Stimulated activated CD4-positive, alpha-beta T cell treated with anti-CD3 and anti-CD28 coated beads, TNF-alpha, amount 100 ng/mL, for 1 hour (primary cell): ENCODE results near the gene SLC6A17.

Experiments
- DNase-seq, 3 donors: peaks; one replicate each; pipeline ENCODE4 v3.0.0-alpha.2; 2020; ENCODE audit warnings: low read depth in 3 of 3, low spot score in 1 of 3

The SLC6A17 gene

DNA sequence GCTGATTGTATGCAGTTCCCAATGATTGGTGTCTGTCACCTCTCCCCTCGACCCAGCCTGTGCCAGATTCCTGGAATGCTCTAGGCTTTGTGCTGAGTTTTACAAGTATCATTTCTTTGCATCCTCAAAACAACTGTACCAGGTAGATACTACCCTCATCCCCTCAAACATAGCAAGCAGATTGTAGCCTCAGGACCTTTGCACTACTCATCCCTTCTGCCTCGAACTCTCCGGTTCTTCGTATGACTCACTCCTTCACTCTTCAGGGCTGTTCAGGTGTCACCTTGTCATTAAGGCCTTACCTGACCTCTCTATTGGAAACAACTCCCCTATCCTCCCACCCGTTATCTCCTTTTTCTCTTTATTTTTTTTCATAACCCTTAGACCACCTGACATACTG lies 67.8 kb downstream of the SLC6A17 start:
- DNase-seq, result no peak

DNA sequence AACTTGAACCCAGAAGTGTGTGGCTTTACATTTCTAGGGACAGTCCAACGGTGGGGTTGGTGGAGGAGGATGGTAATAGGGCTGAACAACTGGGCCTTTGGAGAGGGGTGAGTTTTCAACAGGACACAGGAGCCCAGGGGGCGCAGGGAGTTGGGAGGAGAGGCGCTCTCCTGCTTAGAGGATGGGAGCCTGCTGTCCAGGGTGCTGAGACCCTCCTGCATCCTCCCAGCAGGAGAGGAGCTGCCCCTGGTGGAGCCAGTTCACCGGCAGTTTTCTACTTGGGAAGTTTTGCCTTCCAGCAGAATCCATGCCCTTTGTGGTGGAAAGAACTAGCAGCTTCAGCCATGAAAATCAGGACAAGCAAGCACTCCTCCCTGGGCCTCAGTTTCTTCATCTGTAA lies 68.4 kb downstream of the SLC6A17 start:
- DNase-seq, result no peak

DNA sequence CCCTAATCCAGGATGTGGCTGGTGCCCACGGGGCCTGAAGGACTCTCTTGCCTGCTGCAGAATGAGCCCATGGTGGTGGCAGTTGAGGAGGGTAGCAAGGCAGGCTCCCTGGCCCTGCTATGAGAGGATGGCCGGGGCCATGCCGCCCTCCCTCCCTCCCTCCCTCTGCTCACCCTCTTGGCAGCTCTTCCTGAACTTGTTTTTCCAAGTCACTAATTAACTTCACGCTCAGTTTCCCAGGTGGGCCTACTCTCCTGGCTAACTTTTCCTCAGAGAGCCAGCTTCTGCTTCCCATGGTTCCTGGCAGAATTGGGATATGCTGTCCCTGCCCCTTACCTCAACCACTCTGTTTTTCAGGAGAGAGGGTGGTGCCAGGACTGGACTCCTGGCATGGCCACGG lies 70.0 kb downstream of the SLC6A17 start:
- no peak for DNase-seq

GRCh38 chr1:110221119-110221518 lies 70.8 kb downstream of the SLC6A17 start:
- no peak for DNase-seq

GRCh38 chr1:110223127-110223526 lies 72.8 kb downstream of the SLC6A17 start:
- no peak for DNase-seq

GRCh38 chr1:110223581-110223980 lies 73.3 kb downstream of the SLC6A17 start:
- no peak for DNase-seq

DNA sequence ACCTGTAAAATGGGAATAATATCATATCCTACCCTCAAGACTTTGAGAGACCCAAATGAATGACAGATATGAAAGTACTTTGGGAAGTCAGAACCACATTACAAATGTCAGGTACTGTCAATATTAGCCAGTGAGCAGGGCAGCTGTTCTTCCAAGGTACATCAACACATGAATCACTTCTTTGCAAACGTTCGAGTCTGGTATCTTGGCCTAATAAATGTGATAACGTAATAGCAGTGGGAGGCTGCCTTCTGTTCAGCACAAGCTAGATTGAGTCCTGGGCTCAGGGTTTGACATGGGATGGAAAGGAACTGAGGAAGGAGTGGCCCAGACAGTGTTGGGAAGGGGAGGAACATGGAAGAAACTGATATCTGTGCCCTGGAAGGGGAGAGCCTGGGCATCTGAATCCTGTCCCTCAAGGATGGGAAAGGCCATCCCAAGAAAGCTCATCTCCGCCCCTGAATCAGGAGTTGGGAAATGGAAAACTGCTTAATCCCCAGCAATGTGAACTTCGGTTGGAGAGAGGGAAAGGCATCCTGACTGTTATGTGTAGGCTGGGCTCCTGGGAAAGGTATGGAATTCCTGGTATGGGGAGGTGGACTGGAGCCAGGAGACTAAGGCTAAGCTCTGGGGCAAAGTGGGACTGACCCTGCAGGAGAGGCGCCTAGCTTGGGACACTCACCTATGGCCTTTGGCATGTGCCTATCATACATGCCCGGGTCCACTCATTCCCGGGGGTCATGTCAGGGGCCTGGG lies 74.1 kb downstream of the SLC6A17 start:
- no peak for DNase-seq

DNA sequence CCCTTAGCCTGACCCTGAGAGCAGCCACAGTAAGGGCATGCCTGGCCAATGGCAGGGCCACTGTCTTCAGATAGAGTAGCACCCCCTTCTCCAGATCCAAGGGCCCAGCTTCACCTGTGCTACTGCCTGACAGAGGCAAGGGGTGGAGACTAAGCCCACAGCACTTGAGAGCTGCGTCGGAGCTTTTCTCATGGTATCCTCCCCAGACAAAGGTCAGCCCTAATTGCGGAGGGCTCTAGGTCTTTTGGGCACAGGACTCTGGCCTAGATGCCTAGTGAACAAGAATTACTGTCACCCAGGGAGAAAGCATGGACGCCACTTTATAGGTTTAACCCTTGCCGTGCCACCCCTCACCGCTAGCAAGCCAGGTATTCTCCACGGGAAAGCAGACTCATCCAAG lies 74.9 kb downstream of the SLC6A17 start:
- no peak for DNase-seq

DNA sequence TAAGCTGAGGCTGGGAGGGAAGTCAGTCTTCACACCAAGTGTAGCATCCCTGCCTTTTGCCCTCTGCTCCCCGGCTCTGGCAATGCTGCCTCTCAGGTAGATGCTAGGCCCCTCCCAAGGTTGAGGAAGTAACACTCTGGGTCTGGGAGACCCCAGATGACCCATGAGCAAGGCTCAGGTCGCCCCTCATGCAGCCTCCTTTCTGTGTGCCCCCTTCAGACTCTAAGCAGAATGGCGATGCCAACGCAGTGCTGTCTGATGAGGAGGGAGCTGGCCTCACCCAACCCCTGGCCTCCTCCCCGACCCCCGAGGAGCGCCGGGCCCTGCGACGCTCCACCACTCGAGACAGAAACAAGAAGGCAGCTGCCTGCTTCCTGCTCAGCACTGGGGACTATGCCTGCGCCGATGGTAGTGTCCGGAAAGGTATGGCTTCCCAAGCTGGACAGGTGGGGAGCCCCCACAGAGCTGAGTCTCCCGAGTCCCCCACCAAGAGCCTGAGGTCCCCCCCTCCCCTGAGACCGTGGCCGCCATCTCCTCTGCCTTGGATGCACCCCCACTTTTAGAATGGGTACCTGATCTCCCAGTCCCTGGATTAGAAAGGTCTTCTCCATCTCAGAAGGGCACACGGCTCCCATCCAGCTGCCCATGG lies 75.6 kb downstream of the SLC6A17 start:
- DNase-seq, result no peak

DNA sequence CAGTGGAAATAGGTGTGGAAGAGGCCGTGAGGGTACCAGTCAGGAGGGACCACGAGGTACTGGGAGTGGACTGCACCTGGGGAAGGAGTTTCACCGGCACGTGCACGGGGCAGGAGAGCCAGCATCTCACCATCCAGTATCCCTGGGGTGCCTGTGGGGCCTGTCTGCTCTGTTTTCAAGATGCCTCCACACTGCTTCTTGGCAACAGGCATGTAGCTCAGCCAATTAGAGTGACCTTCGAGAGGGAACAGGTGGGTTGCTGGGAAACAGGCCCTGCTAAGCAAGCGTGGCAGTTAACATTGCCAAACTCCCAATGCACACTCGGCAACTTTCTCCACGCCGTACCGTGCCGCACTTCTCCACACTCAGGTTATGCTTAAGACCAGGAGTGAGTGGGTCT lies 77.5 kb downstream of the SLC6A17 start:
- DNase-seq, result no peak

DNA sequence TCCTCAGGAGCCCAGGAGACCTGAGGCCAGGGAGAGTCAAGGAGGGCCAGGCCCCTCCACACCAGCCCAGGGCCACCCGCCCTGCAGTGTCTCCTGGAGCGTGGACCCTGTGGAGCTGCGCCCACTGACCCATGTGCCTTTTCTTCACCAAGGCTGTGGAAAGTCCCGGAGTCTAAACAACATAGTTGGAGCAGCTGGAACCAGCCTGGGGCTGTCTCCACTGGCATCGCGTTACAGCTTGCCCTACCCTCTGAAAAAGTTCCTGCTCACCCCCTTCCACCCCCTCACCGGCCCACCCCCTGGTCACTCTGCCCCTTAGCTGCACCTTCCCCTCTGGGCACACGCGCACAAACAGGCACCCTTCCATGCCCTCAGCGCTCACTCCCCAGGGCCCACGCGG lies 78.1 kb downstream of the SLC6A17 start:
- DNase-seq, result no peak

- no peak for DNase-seq
These were observed 78.6 kb downstream of the SLC6A17 start for GRCh38 chr1:110228869-110229268.

DNA sequence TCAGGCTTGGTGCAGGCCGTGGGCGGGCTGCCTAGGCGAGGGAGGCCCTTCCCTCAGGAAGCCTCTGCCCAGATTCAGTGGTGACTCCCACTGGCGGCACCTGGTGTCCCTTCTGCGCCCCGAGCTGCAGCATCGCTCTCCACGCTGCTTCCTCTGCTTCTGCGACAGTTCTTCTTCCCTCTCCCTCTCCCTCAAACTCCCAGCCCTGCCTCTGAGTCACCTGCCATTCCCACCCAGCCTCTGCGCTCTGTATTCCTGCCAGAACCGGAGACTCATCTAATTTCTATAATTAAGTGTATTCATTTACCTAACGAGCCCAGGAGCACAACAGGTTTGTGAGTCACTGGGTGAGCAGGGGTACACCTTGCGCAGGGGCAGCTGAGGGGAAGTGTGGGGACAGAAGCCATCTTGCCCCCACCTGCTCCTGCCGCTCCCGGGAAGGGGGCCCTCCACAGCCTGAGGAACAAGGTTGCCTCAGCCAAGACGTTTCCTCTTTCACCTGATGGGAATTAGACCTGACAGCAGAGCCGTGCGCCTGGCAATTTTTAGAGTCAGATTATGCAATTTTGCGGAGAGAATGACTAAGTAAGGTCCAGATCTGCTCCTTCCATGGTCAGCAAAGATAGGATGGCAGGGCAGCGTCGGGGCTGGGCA lies 79.2 kb downstream of the SLC6A17 start:
- no peak for DNase-seq

- DNase-seq, result no peak
These were observed 80.3 kb downstream of the SLC6A17 start for GRCh38 chr1:110230381-110231199.

DNA sequence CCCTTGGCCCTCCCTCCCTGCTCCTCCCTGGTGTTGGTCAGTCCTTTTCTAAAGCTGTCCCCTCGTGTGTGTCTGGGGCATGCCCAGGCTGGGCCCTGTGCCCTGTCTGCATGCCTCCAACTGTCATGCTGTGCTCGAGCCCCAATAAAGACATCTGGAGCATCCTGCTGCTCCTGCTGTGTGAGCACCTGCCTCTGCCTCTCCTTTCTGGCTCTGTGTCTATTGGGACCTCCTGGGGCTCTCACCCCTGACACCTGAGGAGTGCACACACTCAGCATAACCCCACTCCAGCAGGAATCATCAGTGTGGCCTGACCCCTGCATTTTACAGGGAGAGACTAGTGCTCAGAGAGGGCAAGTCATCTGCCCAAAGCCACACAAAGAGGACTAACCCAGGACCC lies 83.6 kb downstream of the SLC6A17 start:
- DNase-seq, result no peak

- no peak for DNase-seq
These were observed 84.4 kb downstream of the SLC6A17 start for GRCh38 chr1:110234691-110235090.

- DNase-seq, result no peak
These were observed 85.0 kb downstream of the SLC6A17 start for GRCh38 chr1:110235181-110235833.

DNA sequence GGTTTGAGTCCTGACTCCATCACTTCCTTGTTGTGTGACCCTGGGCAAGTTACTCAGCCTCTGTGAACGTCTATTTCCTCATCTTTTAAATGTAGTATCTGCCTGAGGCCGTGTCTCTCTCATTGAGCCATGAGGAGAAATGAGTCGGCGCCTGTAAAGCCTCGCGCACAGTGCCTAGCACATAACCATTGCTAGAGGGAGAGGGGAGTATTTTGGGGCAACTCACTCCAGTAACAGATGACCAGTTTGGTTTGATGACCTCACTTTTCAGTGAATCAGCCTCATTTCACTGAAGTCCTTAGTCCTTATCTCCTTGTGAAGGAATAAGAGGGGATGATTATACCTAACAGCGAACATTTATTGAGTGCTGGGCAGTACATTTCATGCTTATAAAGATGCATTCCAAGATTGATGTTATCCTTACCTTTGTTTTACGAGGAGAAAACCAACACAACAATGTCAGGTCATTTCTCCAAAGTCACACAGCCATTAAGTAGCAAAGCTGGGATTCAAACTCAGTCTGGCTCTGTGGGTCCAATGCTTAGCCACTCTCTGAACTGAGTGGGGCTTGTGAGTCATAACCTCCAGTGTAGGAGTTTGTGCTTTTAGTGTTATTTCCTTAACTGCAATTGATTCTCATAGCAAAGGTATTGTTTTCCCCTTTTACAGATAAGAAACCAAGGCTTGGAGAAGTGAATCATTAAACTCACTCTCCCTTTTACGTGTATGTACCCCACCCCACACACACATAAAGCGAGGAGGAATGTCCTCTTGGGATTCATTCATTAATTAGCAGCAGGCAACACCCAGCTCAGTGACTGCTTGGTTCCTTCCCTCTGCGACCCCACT lies 85.8 kb downstream of the SLC6A17 start:
- DNase-seq, result no peak

- no peak for DNase-seq
These were observed 87.3 kb downstream of the SLC6A17 start for GRCh38 chr1:110237386-110238152.
